DOHH2 (cell line): ENCODE measurements around the gene CDKN2B-AS1.
"Not testable (repeated sequence)": the region's sequence is repeated elsewhere in the genome, so short reads cannot be mapped to it uniquely, and the experiment has no call there.

Source experiments
- H3F3A ChIP-seq: fragments of 200-600 bp; sonication (generic), shearing (Covaris generic); 2 replicates; pipeline ENCODE4 v1.6.0; 2016; ENCODE audit warnings: antibody characterized with exemption, mild to moderate bottlenecking; ENCODE audit not compliant: control insufficient read depth, insufficient read depth
- H3K27ac ChIP-seq: fragments of 200-600 bp; sonication (generic); 2 replicates; pipeline ENCODE4 v1.5.1; 2014; ENCODE audit warnings: low read depth, mild to moderate bottlenecking, low read length, moderate library complexity
- H3K27me3 ChIP-seq: fragments of 200-600 bp; sonication (generic); 2 replicates; pipeline ENCODE4 v1.6.1; 2014; ENCODE audit warnings: mild to moderate bottlenecking, low read length, mixed read lengths; ENCODE audit not compliant: control insufficient read depth
- H3K36me3 ChIP-seq: fragments of 200-600 bp; sonication (generic); 2 replicates; pipeline ENCODE4 v1.6.1; 2014; ENCODE audit warnings: mild to moderate bottlenecking, low read length, moderate library complexity, mixed read lengths; ENCODE audit not compliant: control insufficient read depth
- H3K4me1 ChIP-seq: fragments of 200-600 bp; sonication (generic); 2 replicates; pipeline ENCODE4 v1.6.1; 2014; ENCODE audit warnings: mild to moderate bottlenecking, low read length, mixed read lengths; ENCODE audit not compliant: control insufficient read depth
- H3K4me2 ChIP-seq: fragments of 200-600 bp; sonication (generic); 2 replicates; pipeline ENCODE4 v1.6.0; 2014; ENCODE audit warnings: mild to moderate bottlenecking, low read length, moderate library complexity
- H3K4me3 ChIP-seq: fragments of 200-600 bp; sonication (generic); 2 replicates; pipeline ENCODE4 v1.5.1; 2014; ENCODE audit warnings: mild to moderate bottlenecking, low read length, mixed read lengths
- H3K79me2 ChIP-seq: fragments of 200-600 bp; sonication (generic); 2 replicates; pipeline ENCODE4 v1.6.1; 2014; ENCODE audit warnings: mild to moderate bottlenecking, low read length, mixed read lengths; ENCODE audit not compliant: control insufficient read depth
- H3K9me2 ChIP-seq: fragments of 200-600 bp; sonication (generic); replicated peaks from 2 replicates; pipeline ENCODE4 v1.6.1; 2014; ENCODE audit warnings: mild to moderate bottlenecking, low read length, mixed read lengths; ENCODE audit not compliant: control insufficient read depth
- H3K9me3 ChIP-seq: fragments of 200-600 bp; sonication (generic); 2 replicates; pipeline ENCODE4 v1.6.1; 2014; ENCODE audit warnings: antibody characterized with exemption, low read length, mixed read lengths; ENCODE audit not compliant: control insufficient read depth, insufficient read depth
- H4K20me1 ChIP-seq: fragments of 200-600 bp; sonication (generic); 2 replicates; pipeline ENCODE4 v1.6.0; 2014; ENCODE audit warnings: low read depth, mild to moderate bottlenecking, antibody characterized with exemption, low read length, moderate library complexity; ENCODE audit not compliant: control insufficient read depth, insufficient read depth
- CTCF ChIP-seq: fragments of 200-600 bp; sonication (generic); IDR thresholded peaks from one replicate; pipeline ENCODE4 v1.5.1; 2014; ENCODE audit warnings: antibody characterized with exemption, mild to moderate bottlenecking, low read depth, low read length; ENCODE audit not compliant: poor library complexity, severe bottlenecking
- EZH2phosphoT487 ChIP-seq: fragments of 200-600 bp; sonication (generic); IDR thresholded peaks from 2 replicates; pipeline ENCODE4 v1.6.1; 2017; ENCODE audit warnings: borderline replicate concordance, mild to moderate bottlenecking, antibody characterized with exemption, low read length, moderate library complexity, mixed read lengths

The CDKN2B-AS1 gene

GRCh38 chr9:21994556-21995005, at the start of gene CDKN2B-AS1:
Gene CDKN2B-AS1 (plus strand): TSS chr9:21994791.
- Histone ChIP-seq H3K27ac (no peak within 1 kb of the TSS), H3K79me2 (no peaks in the 10 kb centered on the region)
- TF ChIP-seq CTCF (no peak), EZH2phosphoT487 (no peak)

DNA sequence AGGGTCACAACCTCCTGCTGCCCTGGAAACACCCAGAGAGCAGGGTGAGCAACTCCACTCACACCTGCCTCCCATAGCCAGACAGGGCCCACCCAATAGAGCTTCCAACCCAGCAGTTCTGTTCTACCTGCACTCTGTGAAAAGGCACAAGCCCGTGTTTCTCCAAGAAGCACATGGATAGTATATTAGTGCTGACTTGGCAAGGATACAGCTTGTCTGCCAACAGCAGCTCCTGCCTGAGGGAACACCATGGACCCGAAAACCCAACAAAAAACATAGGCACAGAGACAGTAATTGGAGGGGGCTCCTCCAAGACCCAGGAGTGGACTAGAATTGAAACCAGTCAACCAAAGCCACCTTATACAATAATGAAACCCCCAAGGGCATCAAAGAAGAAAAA, 49.0 kb upstream of the CDKN2B-AS1 start:
- H3K9me2 ChIP-seq = no peaks in the 10 kb centered on the region
- H3K4me1 ChIP-seq = no peaks in the 10 kb centered on the region
- no peak overlapping the region for H3K27ac ChIP-seq
- no peaks in the 10 kb centered on the region for H3K79me2 ChIP-seq
- no peaks in the 10 kb centered on the region for H3K27me3 ChIP-seq
- no peaks in the 10 kb centered on the region for H3K9me3 ChIP-seq
- H3K4me2 ChIP-seq = no peak overlapping the region
- H3K4me3 ChIP-seq = no peak overlapping the region
- no peak for TF ChIP-seq CTCF
- TF ChIP-seq EZH2phosphoT487 = no peak
- H3K36me3 ChIP-seq = no peaks in the 10 kb centered on the region
- no peaks in the 10 kb centered on the region for H4K20me1 ChIP-seq
- no peaks in the 10 kb centered on the region for H3F3A ChIP-seq

More at GRCh38 chr9:21994556-21995005, at the start of gene CDKN2B-AS1:
- H3K36me3 ChIP-seq = no peaks in the 10 kb centered on the region
- no peaks in the 10 kb centered on the region for H3K9me3 ChIP-seq
- H3K4me3 ChIP-seq = no peak within 1 kb of the TSS
- no peaks in the 10 kb centered on the region for H3K27me3 ChIP-seq
- no peaks in the 10 kb centered on the region for H3F3A ChIP-seq
- H3K4me1 ChIP-seq = no peaks in the 10 kb centered on the region
- no peaks in the 10 kb centered on the region for H4K20me1 ChIP-seq
- H3K9me2 ChIP-seq = no peaks in the 10 kb centered on the region
- H3K4me2 ChIP-seq = no peak within 1 kb of the TSS

DNA sequence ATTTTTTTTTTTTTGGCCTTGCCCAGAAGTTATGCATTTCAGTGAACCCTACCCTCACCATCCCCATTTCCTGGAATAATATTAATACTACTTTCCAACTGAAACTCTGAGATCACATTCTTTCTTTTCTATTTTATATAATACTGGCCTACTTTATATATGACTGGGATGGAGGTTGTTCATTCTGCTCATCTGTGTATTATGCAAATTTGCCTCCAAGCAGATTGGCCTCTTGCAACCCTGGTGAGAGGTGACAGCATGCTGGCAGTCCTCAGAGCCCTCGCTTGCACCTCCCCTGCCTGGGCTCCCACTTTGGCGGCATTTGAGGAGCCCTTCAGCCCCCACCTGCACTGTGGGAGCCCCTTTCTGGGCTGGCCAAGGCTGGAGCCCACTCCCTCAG, 35.8 kb upstream of the CDKN2B-AS1 start:
- Histone ChIP-seq H4K20me1 (no peaks in the 10 kb centered on the region), H3K4me3 (no peak overlapping the region), H3K9me3 (no peaks in the 10 kb centered on the region), H3K9me2 (no peaks in the 10 kb centered on the region), H3K27me3 (no peaks in the 10 kb centered on the region), H3F3A (no peaks in the 10 kb centered on the region), H3K4me2 (no peak overlapping the region), H3K27ac (no peak overlapping the region), H3K4me1 (no peaks in the 10 kb centered on the region), H3K36me3 (no peaks in the 10 kb centered on the region), H3K79me2 (no peaks in the 10 kb centered on the region)
- TF ChIP-seq EZH2phosphoT487 (no peak), CTCF (no peak)

DNA sequence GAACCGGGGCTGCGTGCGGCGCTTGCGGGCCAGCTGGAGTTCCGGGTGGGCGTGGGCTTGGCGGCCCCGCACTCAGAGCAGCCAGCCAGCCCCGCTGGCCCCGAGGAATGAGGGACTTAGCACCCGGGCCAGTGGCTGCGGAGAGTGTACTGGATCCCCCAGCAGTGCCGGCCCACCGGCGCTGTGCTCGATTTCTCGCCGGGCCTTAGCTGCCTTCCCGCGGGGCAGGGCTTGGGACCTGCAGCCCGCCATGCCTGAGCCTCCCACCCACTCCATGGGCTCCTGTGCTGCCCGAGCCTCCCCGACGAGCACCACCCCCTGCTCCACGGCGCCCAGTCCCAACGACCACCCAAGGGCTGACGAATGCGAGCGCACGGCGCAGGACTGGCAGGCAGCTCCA, 35.3 kb upstream of the CDKN2B-AS1 start:
- not testable (repeated sequence) for H3K27me3 ChIP-seq, H3F3A ChIP-seq, H3K9me2 ChIP-seq, H3K9me3 ChIP-seq, H3K36me3 ChIP-seq, H3K79me2 ChIP-seq, H3K27ac ChIP-seq, H3K4me3 ChIP-seq, H3K4me1 ChIP-seq, H4K20me1 ChIP-seq, H3K4me2 ChIP-seq
